HepG2 (cell line): ENCODE measurements around the gene USP2. TPM values are rescaled to one million over a fixed set of nuclear protein-coding genes. Genes with fewer than 3 reads are reported as not detected.

Experiments
- ATAC-seq: fragments of 200-7000 bp; cut with Tn5 transposase; 3 replicates; pipeline ENCODE4 v1.9.1; 2020; ENCODE audit warnings: mild to moderate bottlenecking, moderate library complexity
- BruUV-seq: library from RNA; stranded (reverse); fragments of 400-500 nt; replicated peaks from 2 replicates; lab custom pipeline; 2021; lab: Mats Ljungman, UMichigan
- CTCF ChIA-PET: fragments of 300-600 bp; formaldehyde crosslinking; extraction: SDS; loops from one replicate; lab custom pipeline; 2021; ENCODE audit warnings: low total read pairs, inconsistent platforms, low intra/inter-chr PET ratio; lab: Yijun Ruan, JAX
- POLR2A ChIA-PET: fragments of 350-600 bp; sonication (Branson Sonifier 250); formaldehyde crosslinking; loops from one replicate; lab custom pipeline; 2020; ENCODE audit warnings: antibody characterized with exemption, inconsistent platforms; lab: Yijun Ruan, JAX
- DNase-seq: peaks from one replicate; pipeline ENCODE4 v3.0.0-alpha.2; 2015; ENCODE audit warnings: low spot score
- FAIRE-seq: peaks from 3 replicates; lab custom pipeline; 2011; peaks lifted over from hg19 to GRCh38; lab: Jason Lieb, UNC
- H2AFZ ChIP-seq: one replicate; pipeline ENCODE4 v1.6.1; 2011; ENCODE audit warnings: low read length, inconsistent platforms
- H3K27ac ChIP-seq: fragments of 300-600 bp; 3 replicates; pipeline ENCODE4 v1.8.0; 2011; ENCODE audit warnings: mixed run types, mild to moderate bottlenecking, mixed read lengths, low read length, inconsistent platforms; ENCODE audit not compliant: insufficient read depth; ENCODE audit errors: extremely low read length
- H3K27me3 ChIP-seq, 2 experiments: fragments of 200-600 bp in 1 of 2; 2 replicates in 1 of 2; 3 replicates in 1 of 2; pipeline versions ENCODE4 v1.6.0 to v1.8.0; 2011; ENCODE audit warnings: low read length in 2 of 2, mild to moderate bottlenecking in 2 of 2, moderate library complexity in 2 of 2, inconsistent platforms in 1 of 2; ENCODE audit not compliant: insufficient read depth in 2 of 2, control insufficient read depth in 1 of 2
- H3K36me3 ChIP-seq, 2 experiments: fragments of 200-600 bp in 1 of 2; replicated peaks in 1 of 2; 2 replicates in 1 of 2; 3 replicates in 1 of 2; pipeline versions ENCODE4 v1.5.1 to v1.8.0; 2011; ENCODE audit warnings: low read length in 2 of 2, inconsistent platforms in 1 of 2; ENCODE audit not compliant: insufficient read depth in 2 of 2, control insufficient read depth in 1 of 2
- H3K4me1 ChIP-seq: 2 replicates; pipeline ENCODE4 v1.5.1; 2012; ENCODE audit warnings: low read length, inconsistent platforms; ENCODE audit not compliant: insufficient read depth
- H3K4me2 ChIP-seq: 2 replicates; pipeline ENCODE4 v1.6.0; 2011; ENCODE audit warnings: low read depth, low read length, inconsistent platforms
- H3K4me3 ChIP-seq, 3 experiments: fragments of 200-600 bp in 1 of 3; sonication (generic), shearing (Covaris generic) in 1 of 3; replicated peaks in 1 of 3; 2 replicates each; pipeline ENCODE4 v1.5.1; 2011 to 2016; ENCODE audit warnings: low read length in 3 of 3, inconsistent platforms in 2 of 3, low read depth in 2 of 3, mild to moderate bottlenecking in 2 of 3, control low read depth in 1 of 3, mixed read lengths in 1 of 3; ENCODE audit not compliant: insufficient read depth in 1 of 3
- H3K79me2 ChIP-seq: one replicate; pipeline ENCODE4 v1.6.1; 2011; ENCODE audit warnings: low read length, inconsistent platforms; ENCODE audit not compliant: insufficient read depth
- H3K9ac ChIP-seq: 2 replicates; pipeline ENCODE4 v1.6.0; 2011; ENCODE audit warnings: mild to moderate bottlenecking, low read depth, low read length, inconsistent platforms; ENCODE audit not compliant: insufficient read depth
- H3K9me3 ChIP-seq: 2 replicates; pipeline ENCODE4 v1.5.1; 2012; ENCODE audit warnings: mild to moderate bottlenecking, low read length
- H4K20me1 ChIP-seq: 2 replicates; pipeline ENCODE4 v1.6.0; 2011; ENCODE audit warnings: inconsistent platforms, mild to moderate bottlenecking, low read length, moderate library complexity; ENCODE audit not compliant: insufficient read depth
- MLXIP ChIP-seq: sonication (generic); formaldehyde crosslinking; IDR thresholded peaks from 2 replicates; pipeline ENCODE4 v1.9.0; 2021; ENCODE audit warnings: missing genetic modification reagents, borderline replicate concordance
- PATZ1 ChIP-seq: sonication (generic); formaldehyde crosslinking; IDR thresholded peaks from 2 replicates; pipeline ENCODE4 v1.4.0; 2020; ENCODE audit warnings: missing genetic modification reagents
- PCBP2 ChIP-seq: fragments of 200-400 bp; formaldehyde crosslinking; optimal IDR thresholded peaks from 2 replicates; pipeline ENCODE3; 2018; ENCODE audit warnings: low read length, low read depth; ENCODE audit not compliant: poor library complexity, severe bottlenecking
- ZBED4 ChIP-seq: sonication (generic); formaldehyde crosslinking; IDR thresholded peaks from 2 replicates; pipeline ENCODE4 v1.4.0; 2020; ENCODE audit warnings: missing genetic modification reagents, borderline replicate concordance
- WGBS: methylation state at CpG from one replicate; pipeline ENCODE4 v1.1.6; 2017; ENCODE audit warnings: low lambda C conversion rate; 5-methylcytosine and 5-hydroxymethylcytosine counted together
- in situ Hi-C: cut with HindIII; loops from 2 replicates; pipeline ENCODE4 v1.10.0; 2017; ENCODE audit warnings: low pct_unique_long_range_greater_than_20kb; ENCODE audit not compliant: extremely low pct_ligation_motif_present
- intact Hi-C: fragments of 100-400 bp; cut with micrococcal nuclease; formaldehyde crosslinking; loops from one replicate; pipeline ENCODE4 v1.10.0; 2022; ENCODE audit not compliant: unreplicated experiment
- polyA plus RNA-seq, 8 experiments: library from polyadenylated mRNA; depleted of rRNA in 3 of 8; stranded (reverse) in 7 of 8; unstranded in 1 of 8; fragments of >200 nt; fragmentation: Illumina TruSeq in 4 of 8; extraction: Trizol in 4 of 8; gene quantifications; 2 replicates each; pipeline versions ENCODE4 v1.2.1 to v1.2.3, GENCODE V29; 2011 to 2016; ENCODE audit warnings: low read depth in 4 of 8, missing spikeins in 1 of 8, mixed read lengths in 1 of 8; ENCODE audit not compliant: insufficient read depth in 1 of 8
- total RNA-seq, 5 experiments: library from RNA; depleted of rRNA; stranded (reverse); fragments of >200 nt; fragmentation: Illumina TruSeq; extraction: Trizol; gene quantifications; 2 replicates each; pipeline ENCODE4 v1.2.3, GENCODE V29; 2016; ENCODE audit warnings: low read depth in 1 of 5
- TF ChIP-seq, protein P1 (sequence below): sonication (generic); formaldehyde crosslinking; IDR thresholded peaks from 2 replicates; pipeline ENCODE4 v1.4.0; 2020; ENCODE audit warnings: missing genetic modification reagents

The USP2 gene
- total and polyA plus RNA-seq, 2 of the 13 experiments (the other 11 are each of a cell fraction or from before 2014, with no cell fraction given) = 2.5 to 6.0 TPM

GRCh38 chr11:119373921-119374631 lies 7.4 kb downstream of the USP2 start (continued):
- no peak for TF ChIP-seq MLXIP (CRISPR knock-in tag)
- TF ChIP-seq PCBP2 = no peak

DNA sequence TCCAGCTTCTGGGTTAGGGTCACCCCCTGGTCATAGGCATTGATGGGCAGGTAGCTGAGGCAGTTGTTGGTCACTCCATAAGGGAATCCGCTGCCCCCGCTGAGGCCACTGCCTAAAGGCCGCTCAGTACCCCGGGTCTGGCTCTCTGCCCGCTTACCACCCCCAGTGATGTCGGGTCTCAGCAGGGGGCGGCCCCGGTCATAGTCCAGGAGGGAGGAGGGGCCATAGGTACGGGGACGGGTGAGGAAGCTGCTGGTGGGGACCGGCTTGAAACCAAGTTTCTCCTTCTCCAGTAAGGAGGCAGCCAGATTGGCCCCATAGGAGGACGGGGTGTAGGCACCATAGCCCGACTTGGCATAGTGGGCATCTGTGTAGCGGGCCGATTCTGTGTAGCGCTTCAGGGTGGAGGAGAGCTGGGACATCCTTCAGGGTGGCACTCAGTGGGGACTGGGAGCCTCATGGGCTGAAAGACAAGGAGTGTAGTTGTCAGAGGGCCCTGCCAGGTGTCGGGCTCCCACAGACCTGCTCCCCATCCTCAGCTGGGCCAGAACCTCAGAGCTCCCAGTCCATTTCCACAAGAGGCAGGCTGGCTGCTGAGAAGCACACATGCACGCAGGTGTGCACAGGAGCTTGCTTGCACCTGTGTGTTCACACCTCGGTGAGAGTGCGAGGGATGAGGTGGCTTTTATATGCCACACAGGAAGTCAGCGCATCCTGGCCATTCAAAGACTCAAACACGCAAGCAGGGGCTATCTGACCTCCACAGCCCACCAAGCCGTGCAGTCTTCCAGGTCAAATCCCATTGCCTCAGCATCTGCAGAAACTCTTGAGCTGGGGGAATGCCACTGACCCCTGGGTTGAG lies 8.2 kb downstream of the USP2 start:
- peak overlapping the region; percentile 28 for H3K4me2 ChIP-seq
- H3K36me3 ChIP-seq = no peaks in the 10 kb centered on the region
- FAIRE-seq = no peak
- intact Hi-C loops = no loop called here
- H3K4me3 ChIP-seq = peak overlapping the region in 1 of 3 experiments; percentile 41; a peak in 1 of 6 replicates
- BruUV-seq = no TSS peak
- CTCF ChIA-PET = interaction anchor here (1.0 to 1.8 kb wide), 6 partner anchors 16 to 102 kb away, joined by 3 to 17 read pairs (median 5); partner anchors contain the start of gene C1QTNF5
- H3K9ac ChIP-seq = no peak overlapping the region
- H3K9me3 ChIP-seq = no peaks in the 10 kb centered on the region
- H3K27me3 ChIP-seq = no peaks in the 10 kb centered on the region
- H2AFZ ChIP-seq = no peak overlapping the region
- H3K79me2 ChIP-seq = peaks cover 23% of the 10 kb centered on the region
- 66% methylated on average over 9 of the region's 23 CpGs for WGBS
- peaks cover 100% of the 10 kb centered on the region for H3K4me1 ChIP-seq
- in situ Hi-C loops = loop anchor here (5.0 kb wide), 1 partner anchor 36 kb away; no protein-coding TSS in a partner anchor
- DNase-seq = peak; percentile 43
- no peak overlapping the region for H3K27ac ChIP-seq
- ATAC-seq = no peak
- POLR2A ChIA-PET = interaction anchor here (0.9 to 4.4 kb wide), 6 partner anchors 12 to 205 kb away, joined by 3 to 22 read pairs (median 4); partner anchors contain the start of genes MCAM, NLRX1 and RNF26
- H4K20me1 ChIP-seq = no peaks in the 10 kb centered on the region
- TF ChIP-seq ZBED4 (CRISPR knock-in tag) (no peak), PATZ1 (CRISPR knock-in tag) (peak; percentile 64)
- TF ChIP-seq, protein P1, sequence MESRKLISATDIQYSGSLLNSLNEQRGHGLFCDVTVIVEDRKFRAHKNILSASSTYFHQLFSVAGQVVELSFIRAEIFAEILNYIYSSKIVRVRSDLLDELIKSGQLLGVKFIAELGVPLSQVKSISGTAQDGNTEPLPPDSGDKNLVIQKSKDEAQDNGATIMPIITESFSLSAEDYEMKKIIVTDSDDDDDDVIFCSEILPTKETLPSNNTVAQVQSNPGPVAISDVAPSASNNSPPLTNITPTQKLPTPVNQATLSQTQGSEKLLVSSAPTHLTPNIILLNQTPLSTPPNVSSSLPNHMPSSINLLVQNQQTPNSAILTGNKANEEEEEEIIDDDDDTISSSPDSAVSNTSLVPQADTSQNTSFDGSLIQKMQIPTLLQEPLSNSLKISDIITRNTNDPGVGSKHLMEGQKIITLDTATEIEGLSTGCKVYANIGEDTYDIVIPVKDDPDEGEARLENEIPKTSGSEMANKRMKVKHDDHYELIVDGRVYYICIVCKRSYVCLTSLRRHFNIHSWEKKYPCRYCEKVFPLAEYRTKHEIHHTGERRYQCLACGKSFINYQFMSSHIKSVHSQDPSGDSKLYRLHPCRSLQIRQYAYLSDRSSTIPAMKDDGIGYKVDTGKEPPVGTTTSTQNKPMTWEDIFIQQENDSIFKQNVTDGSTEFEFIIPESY (CRISPR knock-in tag) = peak; percentile 92
